GM23248 (cell line): ENCODE data around the gene NSMCE1. TPM values are rescaled to one million over a fixed set of nuclear protein-coding genes. Genes with fewer than 3 reads are reported as not detected.

ENCODE experiments used
- DNase-seq: peaks from one replicate; pipeline ENCODE4 v3.0.0-alpha.2; 2015
- H2AFZ ChIP-seq: fragments of 200-600 bp; sonication (generic); 2 replicates; pipeline ENCODE4 v1.6.1; 2016; ENCODE audit warnings: antibody characterized with exemption
- H3F3A ChIP-seq: fragments of 200-600 bp; sonication (generic); 2 replicates; pipeline ENCODE4 v1.6.1; 2016; ENCODE audit warnings: mild to moderate bottlenecking, antibody characterized with exemption, mixed run types; ENCODE audit not compliant: insufficient read depth
- H3K27ac ChIP-seq: fragments of 200-600 bp; sonication (generic); 2 replicates; pipeline ENCODE4 v1.5.1; 2016; ENCODE audit warnings: mild to moderate bottlenecking
- H3K27me3 ChIP-seq: fragments of 200-600 bp; sonication (generic); replicated peaks from 2 replicates; pipeline ENCODE4 v1.6.1; 2016; ENCODE audit warnings: mild to moderate bottlenecking; ENCODE audit not compliant: insufficient read depth
- H3K36me3 ChIP-seq: fragments of 200-600 bp; sonication (generic); 2 replicates; pipeline ENCODE4 v1.6.1; 2016; ENCODE audit warnings: low read depth, mild to moderate bottlenecking
- H3K4me1 ChIP-seq: fragments of 200-600 bp; sonication (generic); 2 replicates; pipeline ENCODE4 v1.6.1; 2016; ENCODE audit warnings: mild to moderate bottlenecking; ENCODE audit not compliant: insufficient read depth
- H3K4me2 ChIP-seq: fragments of 200-600 bp; sonication (generic); one replicate; pipeline ENCODE4 v1.6.1; 2016; ENCODE audit warnings: mild to moderate bottlenecking; ENCODE audit not compliant: unreplicated experiment
- H3K4me3 ChIP-seq: fragments of 200-600 bp; sonication (generic); 2 replicates; pipeline ENCODE4 v1.5.1; 2016; ENCODE audit warnings: mild to moderate bottlenecking
- H3K79me2 ChIP-seq: fragments of 200-600 bp; sonication (generic); 2 replicates; pipeline ENCODE4 v1.6.1; 2016; ENCODE audit warnings: mild to moderate bottlenecking; ENCODE audit not compliant: insufficient read depth
- H3K9ac ChIP-seq: fragments of 200-600 bp; sonication (generic); 2 replicates; pipeline ENCODE4 v1.6.1; 2016; ENCODE audit warnings: mild to moderate bottlenecking
- H3K9me2 ChIP-seq: fragments of 200-600 bp; sonication (generic); 2 replicates; pipeline ENCODE4 v1.6.1; 2016; ENCODE audit warnings: mixed run types, mild to moderate bottlenecking, moderate library complexity; ENCODE audit not compliant: insufficient read depth
- H3K9me3 ChIP-seq: fragments of 200-600 bp; sonication (generic); one replicate; pipeline ENCODE4 v1.6.1; 2017; ENCODE audit warnings: low read depth
- H4K20me1 ChIP-seq: fragments of 200-600 bp; sonication (generic); 2 replicates; pipeline ENCODE4 v1.6.0; 2016; ENCODE audit not compliant: insufficient read depth
- EZH2 ChIP-seq: fragments of 200-600 bp; sonication (generic); IDR thresholded peaks from 2 replicates; pipeline ENCODE4 v1.6.1; 2018; ENCODE audit warnings: antibody characterized with exemption, mild to moderate bottlenecking; ENCODE audit not compliant: insufficient read depth, poor library complexity, severe bottlenecking
- EZH2phosphoT487 ChIP-seq: fragments of 200-600 bp; sonication (generic); IDR thresholded peaks from 2 replicates; pipeline ENCODE4 v1.6.1; 2018; ENCODE audit warnings: antibody characterized with exemption, moderate library complexity, mild to moderate bottlenecking, low read depth; ENCODE audit not compliant: insufficient read depth
- whole genome bisulfite sequencing, 2 experiments: methylation state at CpG; one replicate each; pipeline ENCODE4 v1.1.6; 2015 to 2017; ENCODE audit warnings: low lambda C conversion rate in 2 of 2, low coverage in 1 of 2; ENCODE audit errors: missing lambda C conversion rate in 2 of 2; 5-methylcytosine and 5-hydroxymethylcytosine counted together
- in situ Hi-C: fragments of 300-500 bp; cut with MboI; formaldehyde crosslinking; loops from 2 replicates; pipeline ENCODE4 v1.15.0; 2020
- polyA plus RNA-seq: library from polyadenylated mRNA; unstranded; fragments of >200 nt; fragmentation: Nextera tagmentation; extraction: Ambion mirVana; gene quantifications from 2 replicates; pipeline ENCODE4 v1.2.1, GENCODE V29; 2016
- total RNA-seq: library from RNA; depleted of rRNA; stranded (reverse); fragments of >200 nt; shearing (Covaris generic); gene quantifications from 2 replicates; pipeline ENCODE4 v1.2.3, GENCODE V29; 2014

NSMCE1 gene
- total and polyA plus RNA-seq, 2 experiments from 2014 or later, result 69.3 to 107 TPM

DNA sequence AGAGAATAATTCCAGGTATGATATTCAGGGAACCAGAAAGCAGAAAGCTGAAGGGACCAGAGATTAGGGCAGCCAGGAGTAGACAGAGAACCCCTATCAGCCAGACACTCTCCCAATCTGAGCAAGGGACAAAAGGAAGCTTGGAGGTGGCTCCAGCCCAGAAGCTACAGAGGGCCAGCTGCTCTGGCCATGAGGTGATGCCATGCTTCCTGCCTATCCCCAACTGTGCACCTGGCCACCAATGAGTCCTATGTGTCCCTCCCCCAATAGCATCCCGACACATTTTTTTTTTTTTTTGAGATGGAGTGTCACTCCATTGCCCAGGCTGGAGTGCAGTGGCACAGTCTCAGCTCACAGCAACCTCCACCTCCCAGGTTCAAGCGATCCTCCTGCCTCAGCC lies 30.0 kb downstream of the NSMCE1 start:
- Histone ChIP-seq H3F3A (peaks cover 49% of the 10 kb centered on the region), H3K9ac (no peak overlapping the region), H4K20me1 (no peaks in the 10 kb centered on the region), H3K36me3 (0 out of 2 replicates have a peak, but pooled peaks cover 3% of the 10 kb centered on the region), H2AFZ (no peak overlapping the region), H3K4me1 (peaks cover 51% of the 10 kb centered on the region), H3K4me3 (no peak overlapping the region), H3K9me3 (no peaks in the 10 kb centered on the region), H3K27me3 (no peaks in the 10 kb centered on the region), H3K9me2 (no peaks in the 10 kb centered on the region), H3K27ac (no peak overlapping the region), H3K4me2 (no peak overlapping the region), H3K79me2 (0 out of 2 replicates have a peak, but pooled peaks cover 6% of the 10 kb centered on the region)
- no peak for TF ChIP-seq EZH2phosphoT487
- no peak for TF ChIP-seq EZH2
- no peak for DNase-seq
- WGBS, 2 experiments, result 100% methylated on average over 2 of the region's 2 CpGs
- in situ Hi-C loops, result loop anchor here (10.0 kb wide), 1 partner anchor 216 kb away; no protein-coding TSS in a partner anchor

DNA sequence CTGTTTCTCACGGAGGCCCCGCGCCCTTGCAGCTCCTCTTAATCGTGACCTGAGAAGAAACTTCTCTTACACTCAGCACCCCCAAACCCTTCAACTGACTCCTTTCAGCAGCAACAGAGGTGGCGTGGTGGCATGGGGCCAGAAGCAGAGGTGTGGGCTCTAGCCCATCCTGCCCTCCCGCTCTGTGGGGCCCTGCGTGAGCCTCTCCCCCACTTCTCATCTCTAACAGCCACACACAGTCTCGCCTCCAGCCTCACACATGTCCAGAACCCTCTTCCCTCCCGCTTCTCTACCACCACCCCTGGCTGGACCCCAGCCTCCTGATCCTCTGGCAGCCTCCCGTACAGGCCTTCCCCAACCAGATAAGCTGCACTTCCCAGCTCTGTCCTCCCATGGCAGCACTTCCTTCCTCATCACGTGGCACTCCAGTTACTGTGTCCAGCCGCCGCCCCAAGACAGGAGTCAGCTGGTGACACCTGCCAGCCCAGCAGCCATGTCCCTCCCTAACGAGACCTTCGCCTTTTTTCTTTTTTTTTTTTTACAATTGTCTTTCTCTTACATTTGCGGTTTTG lies 30.5 kb downstream of the NSMCE1 start:
- Histone ChIP-seq H3K9ac (no peak overlapping the region), H3K4me3 (no peak overlapping the region), H3K9me2 (no peaks in the 10 kb centered on the region), H3K79me2 (0 out of 2 replicates have a peak, but pooled peaks cover 6% of the 10 kb centered on the region), H2AFZ (no peak overlapping the region), H3K36me3 (0 out of 2 replicates have a peak, but pooled peaks cover 3% of the 10 kb centered on the region), H3K27me3 (no peaks in the 10 kb centered on the region), H3K4me2 (no peak overlapping the region), H4K20me1 (no peaks in the 10 kb centered on the region), H3K27ac (no peak overlapping the region), H3K9me3 (no peaks in the 10 kb centered on the region), H3F3A (peaks cover 49% of the 10 kb centered on the region), H3K4me1 (peaks cover 46% of the 10 kb centered on the region)
- in situ Hi-C loops, result loop anchor here (10.0 kb wide), 1 partner anchor 217 kb away; no protein-coding TSS in a partner anchor
- TF ChIP-seq EZH2 (no peak), EZH2phosphoT487 (no peak)
- WGBS, 2 experiments, result 90 to 94% methylated on average over 15 to 16 of the region's 16 CpGs
- DNase-seq, result no peak

DNA sequence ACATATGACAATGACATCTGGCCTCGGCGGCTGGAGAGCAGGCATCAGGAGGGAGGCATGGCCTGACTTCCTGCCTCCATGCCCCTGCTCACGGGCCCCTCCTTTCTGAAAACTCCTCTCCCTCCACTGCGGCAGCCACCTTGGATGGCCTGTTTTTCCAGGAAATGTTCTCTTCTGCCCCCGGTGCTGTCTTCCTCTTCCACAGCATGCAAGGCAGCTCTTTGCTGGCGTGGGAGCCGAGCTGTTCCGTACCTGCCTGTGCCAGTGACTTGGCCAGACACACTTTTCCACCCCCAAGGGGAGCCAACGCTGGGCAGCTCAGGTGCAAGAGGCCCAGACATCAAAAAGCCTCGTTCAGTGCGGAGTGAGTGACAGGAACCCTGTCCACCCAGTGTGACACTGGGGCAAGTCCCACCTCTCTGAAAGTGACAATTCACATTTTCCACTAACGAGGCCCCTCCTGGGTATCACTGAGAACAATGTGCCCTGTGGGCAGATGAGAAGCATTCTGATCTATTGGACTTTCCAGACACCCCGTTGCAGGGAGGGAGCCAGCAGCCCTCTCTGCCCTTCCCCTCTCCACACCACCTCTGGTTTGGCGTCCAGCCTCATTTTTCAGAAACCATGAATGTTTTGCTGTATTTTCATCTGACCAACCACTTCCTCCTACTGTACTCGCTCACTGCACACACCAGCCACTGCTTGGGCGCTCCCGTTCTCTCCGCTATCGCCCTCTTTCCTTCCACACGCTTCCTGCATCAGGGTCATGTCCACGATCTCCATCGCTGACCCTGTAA lies 31.2 kb downstream of the NSMCE1 start:
- Histone ChIP-seq H3K4me3 (no peak overlapping the region), H3K4me1 (peaks cover 39% of the 10 kb centered on the region), H3K27me3 (no peaks in the 10 kb centered on the region), H3K36me3 (0 out of 2 replicates have a peak, but pooled peaks cover 3% of the 10 kb centered on the region), H2AFZ (no peak overlapping the region), H3F3A (peaks cover 45% of the 10 kb centered on the region), H3K9ac (no peak overlapping the region), H4K20me1 (no peaks in the 10 kb centered on the region), H3K4me2 (no peak overlapping the region), H3K27ac (no peak overlapping the region), H3K9me2 (no peaks in the 10 kb centered on the region), H3K9me3 (no peaks in the 10 kb centered on the region), H3K79me2 (0 out of 2 replicates have a peak, but pooled peaks cover 3% of the 10 kb centered on the region)
- WGBS, 2 experiments, result 82% methylated on average over 22 of the region's 22 CpGs
- DNase-seq, result no peak
- no peak for TF ChIP-seq EZH2phosphoT487
- no peak for TF ChIP-seq EZH2
- in situ Hi-C loops, result loop anchor here (10.0 kb wide), 1 partner anchor 217 kb away; no protein-coding TSS in a partner anchor

DNA sequence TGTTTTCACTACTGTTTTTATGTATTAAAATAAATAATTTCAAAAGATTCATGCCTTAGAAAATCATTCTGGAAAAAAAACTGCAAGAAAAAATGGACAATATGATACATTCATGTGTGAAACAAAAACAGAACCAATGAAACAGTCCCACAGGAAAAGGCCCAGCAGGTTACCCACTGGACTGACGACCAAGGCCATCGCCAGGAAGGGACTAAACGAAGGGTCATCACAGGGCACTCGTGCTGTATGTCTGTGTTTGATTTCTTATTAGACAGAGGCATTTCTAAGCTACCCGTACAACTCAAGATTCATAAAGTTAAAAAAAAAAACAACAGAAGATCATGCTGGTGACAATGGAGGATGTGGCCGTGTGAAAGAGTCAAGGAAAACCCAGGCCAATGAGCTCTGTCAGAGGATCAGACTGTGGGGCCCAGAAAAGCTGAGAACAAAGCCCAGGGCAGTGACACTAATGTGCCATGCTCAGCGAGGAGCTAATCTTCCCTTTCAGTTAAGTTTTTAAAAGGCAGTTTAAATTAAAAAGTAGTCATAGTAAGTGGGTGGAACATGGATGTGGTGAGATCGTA lies 31.8 kb downstream of the NSMCE1 start:
- 74 to 77% methylated on average over 8 of the region's 8 CpGs for WGBS, 2 experiments

More for the DNA sequence above, 31.8 kb downstream of the NSMCE1 start:
- TF ChIP-seq EZH2phosphoT487 (no peak), EZH2 (no peak)
- no peak for DNase-seq
- Histone ChIP-seq H3K27ac (no peak overlapping the region), H3K9ac (peak overlapping the region; percentile 23; the same call in 1 of the 2 replicates), H3K36me3 (peaks cover 3% of the 10 kb centered on the region; the same call in 1 of the 2 replicates), H3K9me3 (no peaks in the 10 kb centered on the region), H3K27me3 (no peaks in the 10 kb centered on the region), H3K4me2 (no peak overlapping the region), H4K20me1 (no peaks in the 10 kb centered on the region), H2AFZ (no peak overlapping the region), H3K4me1 (peaks cover 32% of the 10 kb centered on the region), H3K79me2 (no peaks in the 10 kb centered on the region), H3K9me2 (no peaks in the 10 kb centered on the region), H3F3A (peaks cover 38% of the 10 kb centered on the region), H3K4me3 (no peak overlapping the region)
- in situ Hi-C loops, result loop anchor here (10.0 kb wide), 1 partner anchor 218 kb away; no protein-coding TSS in a partner anchor
